Cardiac ventricle fibroblast (primary cell): ENCODE data around the gene ZNF17. TPM values are rescaled to one million over a fixed set of nuclear protein-coding genes. Genes with fewer than 3 reads are reported as not detected.

ENCODE experiments used
- total RNA-seq: library from RNA; depleted of rRNA; stranded (reverse); fragments of >200 nt; gene quantifications from 2 replicates; pipeline ENCODE4 v1.2.3, GENCODE V29; 2015

Gene ZNF17
- 4.2 and 5.2 TPM in 2 replicates for total RNA-seq

DNA sequence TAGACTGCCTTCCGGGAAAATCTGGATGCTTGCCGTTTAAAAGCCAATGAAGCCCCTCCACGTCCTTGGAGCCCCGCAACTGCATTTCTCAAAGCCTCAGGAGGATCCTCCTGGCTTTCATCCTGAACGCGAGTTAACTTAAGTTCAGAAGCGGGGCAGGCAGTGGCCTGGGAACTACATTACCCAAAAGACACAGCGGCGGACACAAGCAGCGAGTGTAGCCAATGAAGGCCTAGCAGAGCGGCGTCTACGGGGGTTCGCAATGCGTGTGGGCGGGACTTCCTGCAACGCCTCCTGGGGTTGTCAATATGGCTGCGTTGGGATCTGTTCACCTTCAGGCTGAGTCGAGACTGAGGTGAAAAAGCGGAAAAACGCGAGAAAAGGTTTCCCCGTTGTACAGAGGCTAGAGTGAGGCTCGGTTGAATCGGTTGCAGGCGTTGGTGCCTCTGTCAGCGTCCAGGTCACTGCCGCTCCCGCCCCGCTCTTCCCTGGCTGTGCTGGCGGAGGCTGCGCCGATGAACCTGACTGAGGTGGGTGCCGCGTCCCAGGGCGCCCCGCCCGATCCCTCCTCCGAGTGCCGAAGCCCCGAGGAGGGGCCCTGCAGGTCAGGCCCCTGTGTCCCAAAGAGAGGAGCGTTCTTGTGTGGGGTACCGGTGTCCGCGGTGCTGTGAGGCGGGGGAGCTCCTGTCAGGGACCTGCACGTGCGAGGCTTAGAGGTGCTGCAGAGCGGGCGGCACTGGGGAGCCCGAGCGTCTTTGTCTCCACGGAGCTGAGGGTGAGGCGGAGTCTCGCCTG, at the start of gene ZNF17:
Gene ZNF17, plus strand, starts transcription at position 285 of the 795 bp plus-strand sequence. CDS start 2,455 bp downstream, outside the sequence.

DNA sequence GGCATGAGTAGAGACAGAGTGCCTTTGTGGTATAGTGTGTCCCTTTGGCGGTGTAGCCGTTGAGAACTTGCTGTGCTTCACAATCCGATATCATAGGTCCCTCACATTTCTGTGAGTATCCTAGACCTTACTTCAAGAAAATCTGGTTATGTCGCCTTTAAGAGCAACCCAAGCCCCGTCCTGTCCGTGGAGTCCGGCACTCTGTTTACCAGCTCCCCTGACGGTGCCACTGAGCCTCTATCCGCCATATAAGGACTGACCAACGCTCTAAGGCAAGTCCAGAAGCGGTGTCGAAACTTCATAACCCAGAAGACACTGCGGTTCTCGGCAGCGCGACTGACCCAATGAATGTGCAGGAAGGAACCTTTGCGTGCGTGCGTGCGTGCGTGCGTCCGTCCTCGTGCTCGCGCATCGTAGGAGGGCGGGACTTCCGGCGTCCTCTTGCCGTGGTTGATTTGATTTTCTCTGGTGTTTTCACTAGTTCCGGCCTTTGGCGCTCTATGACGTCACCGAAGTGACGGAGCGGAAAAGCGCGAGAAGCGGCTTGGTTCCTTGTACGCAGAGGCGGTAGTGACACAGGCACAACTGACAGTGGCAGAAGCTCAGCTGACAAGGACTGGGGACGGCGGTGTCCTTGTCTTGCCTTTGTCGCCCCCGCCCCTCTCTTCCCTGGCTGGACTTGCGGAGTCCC, 47.8 kb upstream of the ZNF17 start, which contains the start of the genes TRAPPC2B and ZNF547:
Gene TRAPPC2B, plus strand, starts transcription at position 555 of the 691 bp plus-strand sequence. CDS start 1,283 bp downstream, outside the sequence.
Gene ZNF547, plus strand, starts transcription at position 555 of the 691 bp plus-strand sequence. CDS start 5,005 bp downstream, outside the sequence.

GRCh38 chr19:57389730-57390598, 21.0 kb upstream of the ZNF17 start, which contains the start of gene ZNF548:
TSS of gene ZNF548 (plus strand) at chr19:57389854. CDS start at chr19:57390100, 246 bp downstream.

DNA sequence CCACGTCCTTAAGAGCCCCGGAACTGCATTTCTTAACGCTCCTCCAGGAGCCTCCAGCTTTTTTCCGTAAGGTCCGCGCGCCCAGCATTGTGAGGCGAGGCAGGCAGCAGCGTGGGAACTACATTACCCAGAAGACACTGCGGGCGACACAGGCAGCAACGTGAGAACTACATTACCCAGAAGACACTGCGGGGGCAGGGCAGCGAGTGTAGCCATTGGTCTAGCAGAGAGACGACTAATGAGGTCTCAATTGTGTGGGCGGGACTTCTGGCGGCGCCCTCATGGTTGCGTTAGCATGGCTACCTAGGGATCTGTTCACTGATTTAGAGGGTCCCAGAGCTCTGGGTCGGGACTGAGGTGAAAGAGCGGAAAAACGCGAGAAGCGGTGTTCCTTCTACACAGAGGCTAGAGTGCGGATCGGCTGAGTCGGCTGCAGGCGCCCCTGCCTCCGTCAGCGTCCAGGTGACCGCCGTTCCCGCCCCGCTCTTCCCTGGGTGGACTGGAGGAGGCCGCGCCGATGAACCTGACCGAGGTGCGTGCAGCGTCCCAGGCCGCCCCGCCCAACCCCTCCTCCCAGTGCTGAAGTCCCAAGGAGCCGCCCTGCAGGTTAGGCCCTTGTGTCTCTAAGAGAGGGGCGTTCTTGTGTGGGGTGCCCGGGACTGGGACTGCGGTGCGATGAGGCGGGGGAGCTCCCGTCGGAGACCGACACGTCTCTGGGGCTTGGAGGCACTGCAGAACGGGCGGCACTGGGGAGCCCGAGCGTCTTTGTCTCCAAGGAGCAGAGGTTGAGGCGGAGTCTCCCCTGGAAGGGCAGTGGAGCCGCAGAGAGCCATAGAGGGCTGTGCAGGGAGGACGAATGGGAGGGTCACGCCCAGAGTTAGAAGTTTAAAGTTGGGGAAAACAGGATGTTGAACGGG, 24.4 kb downstream of the ZNF17 start, which contains the start of gene ZNF749:
Gene ZNF749, plus strand, starts transcription at position 264 of the 917 bp plus-strand sequence. Its CDS starts 254 bp downstream, at position 518.

Other genes starting within 250 kb of the ZNF17 start
- gene DUXA, start 243.7 kb upstream of the ZNF17 start, total RNA-seq, result not detected in 2 replicates
- 24.2 and 31.3 TPM in 2 replicates for gene ZNF264, start 219.7 kb upstream of the ZNF17 start, total RNA-seq
- gene AURKC, start 180.1 kb upstream of the ZNF17 start, total RNA-seq, result 0.62 and 1.3 TPM in 2 replicates
- 14.4 and 14.5 TPM in 2 replicates for gene ZNF805, start 170.5 kb upstream of the ZNF17 start, total RNA-seq
- gene ZNF460, start 130.7 kb upstream of the ZNF17 start, total RNA-seq, result 43.2 and 46.7 TPM in 2 replicates
- 5.6 and 5.9 TPM in 2 replicates for gene ZNF543, start 90.7 kb upstream of the ZNF17 start, total RNA-seq
- gene ZNF304, start 59.9 kb upstream of the ZNF17 start, total RNA-seq, result 5.7 and 7.4 TPM in 2 replicates
- gene TRAPPC2B, start 47.6 kb upstream of the ZNF17 start, total RNA-seq, result 10.2 and 20.4 TPM in 2 replicates
- 1.6 and 7.7 TPM in 2 replicates for gene ZNF547, start 47.6 kb upstream of the ZNF17 start, total RNA-seq
- 13.2 and 16.8 TPM in 2 replicates for gene ZNF548, start 21.3 kb upstream of the ZNF17 start, total RNA-seq
- gene ZNF749, start 24.2 kb downstream of the ZNF17 start, total RNA-seq, result 4.1 and 4.6 TPM in 2 replicates
- gene VN1R1, start 46.0 kb downstream of the ZNF17 start, total RNA-seq, result 0.29 and 1.1 TPM in 2 replicates
- 12.9 and 14.2 TPM in 2 replicates for gene ZNF772, start 66.4 kb downstream of the ZNF17 start, total RNA-seq
- gene ZNF419, start 76.6 kb downstream of the ZNF17 start, total RNA-seq, result 8.7 and 16.9 TPM in 2 replicates
- 11.2 and 16.2 TPM in 2 replicates for gene ZNF773, start 88.8 kb downstream of the ZNF17 start, total RNA-seq
- 2.5 and 5.0 TPM in 2 replicates for gene ZNF549, start 116.2 kb downstream of the ZNF17 start, total RNA-seq
- gene ZNF550, start 148.7 kb downstream of the ZNF17 start, total RNA-seq, result 6.6 and 9.3 TPM in 2 replicates
- 2.5 and 2.6 TPM in 2 replicates for gene ZNF416, start 167.8 kb downstream of the ZNF17 start, total RNA-seq
- gene ZIK1, start 173.0 kb downstream of the ZNF17 start, total RNA-seq, result 3.9 and 9.7 TPM in 2 replicates
- gene ZNF530, start 188.7 kb downstream of the ZNF17 start, total RNA-seq, result 1.5 and 1.7 TPM in 2 replicates
- gene ZNF134, start 203.1 kb downstream of the ZNF17 start, total RNA-seq, result 16.2 and 34.6 TPM in 2 replicates
- 4.4 and 4.5 TPM in 2 replicates for gene ZNF211, start 222.0 kb downstream of the ZNF17 start, total RNA-seq